Endothelial cell (in vitro differentiated cells): ENCODE data around the gene FAM53B. TPM values are rescaled to one million over a fixed set of nuclear protein-coding genes. Genes with fewer than 3 reads are reported as not detected.

ENCODE experiments used
- DNase-seq: peaks from one replicate; pipeline ENCODE4 v3.0.0; 2021; ENCODE audit warnings: low spot score
- H3K27ac Mint-ChIP-seq: one replicate; pipeline ENCODE4 v1.8.0; 2021; ENCODE audit warnings: mixed read lengths, inconsistent platforms; ENCODE audit not compliant: unreplicated experiment
- H3K27me3 Mint-ChIP-seq: one replicate; pipeline ENCODE4 v1.8.0; 2021; ENCODE audit warnings: mild to moderate bottlenecking, moderate library complexity, mixed read lengths, inconsistent platforms; ENCODE audit not compliant: unreplicated experiment
- H3K36me3 Mint-ChIP-seq: one replicate; pipeline ENCODE4 v1.8.0; 2021; ENCODE audit warnings: mild to moderate bottlenecking, low read depth, mixed read lengths, inconsistent platforms; ENCODE audit not compliant: unreplicated experiment
- H3K4me1 Mint-ChIP-seq: one replicate; pipeline ENCODE4 v1.8.0; 2021; ENCODE audit warnings: mild to moderate bottlenecking, mixed read lengths, inconsistent platforms; ENCODE audit not compliant: unreplicated experiment
- H3K4me3 Mint-ChIP-seq: one replicate; pipeline ENCODE4 v1.8.0; 2021; ENCODE audit warnings: mild to moderate bottlenecking, mixed read lengths, inconsistent platforms; ENCODE audit not compliant: unreplicated experiment
- H3K9me3 Mint-ChIP-seq: one replicate; pipeline ENCODE4 v1.8.0; 2021; ENCODE audit warnings: mixed read lengths, inconsistent platforms; ENCODE audit not compliant: unreplicated experiment
- CTCF ChIP-seq: fragments of 200-600 bp; sonication (generic); IDR thresholded peaks from one replicate; pipeline ENCODE4 v1.5.0; 2021; ENCODE audit warnings: antibody characterized with exemption; ENCODE audit not compliant: unreplicated experiment
- total RNA-seq: library from RNA; stranded (reverse); fragmentation: NEBNext Ultra II Directional; extraction: Animal tissue kit (Norgen Biotek cat#: 25700); gene quantifications from one replicate; pipeline ENCODE4 v1.2.1, GENCODE V29; 2021; ENCODE audit not compliant: unreplicated experiment

The FAM53B gene
- total RNA-seq, 1 donor from 2014 or later = 21.0 TPM

GRCh38 chr10:124739119-124739921 is 4.9 kb downstream of the FAM53B start:
- Mint-ChIP-seq H3K4me3 (no peak overlapping the region), H3K27me3 (peaks cover 9% of the 10 kb centered on the region), H3K9me3 (no peaks in the 10 kb centered on the region), H3K36me3 (peaks cover 3% of the 10 kb centered on the region), H3K4me1 (peaks cover 47% of the 10 kb centered on the region), H3K27ac (no peak overlapping the region)
- no peak for TF ChIP-seq CTCF
- no peak for DNase-seq

GRCh38 chr10:124738441-124738840 is 5.7 kb downstream of the FAM53B start:
- Mint-ChIP-seq H3K27me3 (peaks cover 9% of the 10 kb centered on the region), H3K4me1 (peaks cover 47% of the 10 kb centered on the region), H3K27ac (no peak overlapping the region), H3K4me3 (peak overlapping the region; percentile 48), H3K36me3 (peaks cover 8% of the 10 kb centered on the region), H3K9me3 (no peaks in the 10 kb centered on the region)
- DNase-seq = no peak
- no peak for TF ChIP-seq CTCF

GRCh38 chr10:124737708-124738107 is 6.5 kb downstream of the FAM53B start:
- TF ChIP-seq CTCF = no peak
- no peaks in the 10 kb centered on the region for H3K9me3 Mint-ChIP-seq
- no peak for DNase-seq
- H3K4me3 Mint-ChIP-seq = no peak overlapping the region
- peaks cover 8% of the 10 kb centered on the region for H3K36me3 Mint-ChIP-seq
- peaks cover 46% of the 10 kb centered on the region for H3K4me1 Mint-ChIP-seq
- peaks cover 9% of the 10 kb centered on the region for H3K27me3 Mint-ChIP-seq
- no peak overlapping the region for H3K27ac Mint-ChIP-seq

- peak overlapping the region; percentile 47 for H3K4me3 Mint-ChIP-seq
- H3K36me3 Mint-ChIP-seq = peaks cover 8% of the 10 kb centered on the region
- H3K4me1 Mint-ChIP-seq = peaks cover 41% of the 10 kb centered on the region
- TF ChIP-seq CTCF = no peak
- peaks cover 9% of the 10 kb centered on the region for H3K27me3 Mint-ChIP-seq
- H3K9me3 Mint-ChIP-seq = no peaks in the 10 kb centered on the region
- no peak overlapping the region for H3K27ac Mint-ChIP-seq
- no peak for DNase-seq
Measured at GRCh38 chr10:124737221-124737620, 7.0 kb downstream of the FAM53B start.

GRCh38 chr10:124736491-124737136 is 7.6 kb downstream of the FAM53B start:
- TF ChIP-seq CTCF = no peak
- Mint-ChIP-seq H3K36me3 (peaks cover 8% of the 10 kb centered on the region), H3K27me3 (peaks cover 9% of the 10 kb centered on the region), H3K27ac (no peak overlapping the region), H3K4me3 (no peak overlapping the region), H3K9me3 (no peaks in the 10 kb centered on the region), H3K4me1 (peaks cover 38% of the 10 kb centered on the region)
- no peak for DNase-seq
